ENCODE data around the gene HID1. TPM values are rescaled to one million over a fixed set of nuclear protein-coding genes. Genes with fewer than 3 reads are reported as not detected.

HID1 gene
- total and polyA plus RNA-seq, 2 of the 4 experiments (the other 2 are of a cell fraction): 0.18 to 1.7 TPM

DNA sequence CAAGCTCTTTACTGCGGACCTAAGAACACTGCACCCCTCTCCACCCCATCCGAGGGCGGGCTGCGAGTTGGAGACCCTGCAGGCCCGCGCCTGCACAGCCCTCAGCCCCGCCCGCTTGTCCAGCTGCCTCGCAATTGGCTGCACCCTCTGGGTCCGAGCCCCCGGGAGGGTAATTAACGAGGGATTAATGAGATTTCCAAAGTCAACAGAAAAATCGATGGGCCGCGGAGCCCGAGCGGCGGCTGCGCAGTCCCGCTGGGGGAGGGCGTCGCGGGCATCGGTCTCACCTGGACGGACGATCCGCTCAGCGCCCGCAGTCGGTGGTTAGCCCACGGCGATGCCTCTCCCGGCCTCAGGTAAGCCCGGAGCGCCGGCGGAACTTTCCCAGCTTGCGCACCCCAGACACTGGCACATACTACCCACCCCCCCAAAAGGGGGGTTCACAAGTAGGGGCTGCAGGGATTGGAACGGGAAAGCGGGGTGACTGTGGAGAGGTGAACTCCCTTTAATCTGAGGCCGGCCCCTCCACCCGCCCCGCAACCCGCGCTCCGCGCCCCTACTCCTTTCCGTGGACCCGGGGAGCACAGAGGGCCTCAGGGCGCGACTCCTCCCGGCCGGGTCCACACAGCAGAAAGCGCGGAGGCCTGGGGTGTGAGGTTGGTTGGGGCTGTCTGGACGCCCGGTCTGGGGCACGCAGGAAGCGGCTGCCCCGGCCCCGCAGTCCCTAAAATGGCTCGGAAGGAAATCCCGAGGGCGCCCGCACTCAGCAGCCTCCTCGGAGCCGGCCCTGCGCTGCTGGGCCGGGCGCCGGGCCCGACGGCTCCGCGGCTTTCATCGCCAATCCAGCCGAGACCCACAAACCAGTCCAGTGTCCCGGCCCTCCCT is 36.7 kb downstream of the HID1 start, which contains the start of gene OTOP3:
OTOP3 (plus strand) TSS at position 314 of the 885 bp plus-strand sequence; CDS start at position 338, 24 bp downstream.
- no peaks in the 10 kb centered on the region for H3K9me3 ChIP-seq (ENCODE audit: control insufficient read depth, insufficient read depth, low read length)
- H4K8ac ChIP-seq (ENCODE audit: low read depth in 2 of 2, low read length in 2 of 2): no peak within 1 kb of the TSS
- no peaks in the 10 kb centered on the region for H3K36me3 ChIP-seq (ENCODE audit: control insufficient read depth, insufficient read depth, low read length)
- 2% methylated on average over 34 of the region's 78 CpGs; no CpG with 5 or more reads in 1 of the 2 experiments for WGBS, 2 experiments (ENCODE audit: extremely low coverage in 2 of 2, insufficient read length in 1 of 2)
- no peak within 1 kb of the TSS for H2AK5ac ChIP-seq (ENCODE audit: low read depth, low read length)
- no peak within 1 kb of the TSS for H2BK20ac ChIP-seq (ENCODE audit: low read depth, low read length)
- no peak within 1 kb of the TSS for H2AK9ac ChIP-seq (replicated peaks; ENCODE audit: low read depth, low read length, poor library complexity)
- H3K27me3 ChIP-seq (ENCODE audit: control insufficient read depth, insufficient read depth, low read length): peaks cover 74% of the 10 kb centered on the region
- CTCF ChIA-PET: no interaction called here
- H4K20me1 ChIP-seq (ENCODE audit: insufficient read depth, low read length): no peaks in the 10 kb centered on the region
- no peak for TF ChIP-seq CHD1 (IDR thresholded peaks at IDR 0.05; ENCODE audit: low read depth, low read length)
- TF ChIP-seq MAFK (IDR thresholded peaks at IDR 0.05; ENCODE audit: low read depth, low read length): no peak
- TF ChIP-seq RAD21 (IDR thresholded peaks at IDR 0.05; ENCODE audit: low read length): no peak
- TF ChIP-seq POLR2A (IDR thresholded peaks at IDR 0.05; ENCODE audit: low read depth, low read length): no peak
- no peak for TF ChIP-seq FOS (IDR thresholded peaks at IDR 0.05; ENCODE audit: low read depth, low read length)
- TF ChIP-seq, protein P1, sequence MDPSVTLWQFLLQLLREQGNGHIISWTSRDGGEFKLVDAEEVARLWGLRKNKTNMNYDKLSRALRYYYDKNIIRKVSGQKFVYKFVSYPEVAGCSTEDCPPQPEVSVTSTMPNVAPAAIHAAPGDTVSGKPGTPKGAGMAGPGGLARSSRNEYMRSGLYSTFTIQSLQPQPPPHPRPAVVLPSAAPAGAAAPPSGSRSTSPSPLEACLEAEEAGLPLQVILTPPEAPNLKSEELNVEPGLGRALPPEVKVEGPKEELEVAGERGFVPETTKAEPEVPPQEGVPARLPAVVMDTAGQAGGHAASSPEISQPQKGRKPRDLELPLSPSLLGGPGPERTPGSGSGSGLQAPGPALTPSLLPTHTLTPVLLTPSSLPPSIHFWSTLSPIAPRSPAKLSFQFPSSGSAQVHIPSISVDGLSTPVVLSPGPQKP (IDR thresholded peaks at IDR 0.05; ENCODE audit: borderline replicate concordance, low read depth, low read length): no peak
- no peak for TF ChIP-seq CEBPB (IDR thresholded peaks at IDR 0.05; ENCODE audit: low read depth, low read length)
- H2BK15ac ChIP-seq (ENCODE audit: low read depth, low read length): no peak within 1 kb of the TSS
- in situ Hi-C loops (cut with MboI; ENCODE audit: low sequenced_read_pairs): no loop called here
- POLR2A ChIA-PET (ENCODE audit: unreplicated experiment): no interaction called here
- no peak within 1 kb of the TSS for H3K27ac ChIP-seq (ENCODE audit: insufficient read depth, low read length)
- H3K9me1 ChIP-seq (ENCODE audit: insufficient read depth, low read length): no peaks in the 10 kb centered on the region
- no peak within 1 kb of the TSS for H3K14ac ChIP-seq (replicated peaks; ENCODE audit: low read depth, low read length)
- no peak within 1 kb of the TSS for H3K4me2 ChIP-seq (ENCODE audit: low read depth, low read length)
- H2BK120ac ChIP-seq (ENCODE audit: low read depth, low read length): no peak within 1 kb of the TSS
- no peak within 1 kb of the TSS for H4K91ac ChIP-seq (ENCODE audit: insufficient read depth, low read depth, low read length)
- intact Hi-C loops (cut with micrococcal nuclease): no loop called here
- dilution Hi-C loops (cut with HindIII; ENCODE audit: low sequenced_read_pairs, unreplicated experiment): no loop called here
- no peaks in the 10 kb centered on the region for H3K79me1 ChIP-seq (ENCODE audit: low read depth in 1 of 2, low read length in 2 of 2)
- no peak for DNase-seq
- H2BK5ac ChIP-seq (ENCODE audit: low read depth, low read length, poor library complexity, severe bottlenecking): no peak within 1 kb of the TSS
- H3K18ac ChIP-seq (ENCODE audit: low read depth, low read length): no peak within 1 kb of the TSS
- peaks cover 2% of the 10 kb centered on the region; the same call in 1 of the 2 replicates for H3K4me1 ChIP-seq (ENCODE audit: control insufficient read depth, insufficient read depth, low read length)
- H3K4me3 ChIP-seq (ENCODE audit: insufficient read depth, low read depth, low read length): no peak within 1 kb of the TSS
- H2AFZ ChIP-seq (replicated peaks; ENCODE audit: low read length, poor library complexity): no peak within 1 kb of the TSS
- no peak within 1 kb of the TSS for H3K23ac ChIP-seq (ENCODE audit: low read depth, low read length)
- no peak within 1 kb of the TSS for H3K9ac ChIP-seq (ENCODE audit: low read depth, low read length)
- no peak within 1 kb of the TSS for H3K4ac ChIP-seq (ENCODE audit: low read depth, low read length)
- no peak for ATAC-seq (ENCODE audit: low read depth)
- no peak within 1 kb of the TSS for H4K5ac ChIP-seq (ENCODE audit: low read depth, low read length)
- H3K56ac ChIP-seq (ENCODE audit: extremely low read depth, insufficient read depth, low read length): no peak within 1 kb of the TSS
- no TSS peak for BruUV-seq (replicated peaks)
